ENCODE measurements around the gene MIS12.

MIS12 gene

GRCh38 chr17:5533486-5534315 is 47.3 kb downstream of the MIS12 start:
- Histone ChIP-seq H3K36me3 (ENCODE audit: control insufficient read depth, insufficient read depth, low read length) (no peaks in the 10 kb centered on the region), H3K27ac (ENCODE audit: insufficient read depth, low read depth, low read length, poor library complexity, severe bottlenecking) (no peak overlapping the region), H3K27me3 (ENCODE audit: control insufficient read depth, insufficient read depth, low read length, poor library complexity, severe bottlenecking) (no peaks in the 10 kb centered on the region), H3K9me3 (ENCODE audit: control insufficient read depth, low read length) (no peaks in the 10 kb centered on the region), H3K4me1 (ENCODE audit: control insufficient read depth, insufficient read depth, low read length) (no peaks in the 10 kb centered on the region), H3K4me3 (ENCODE audit: insufficient read depth, low read depth, low read length) (no peak overlapping the region)
- WGBS, 2 experiments, result 87 to 90% methylated on average over 18 of the region's 18 CpGs

GRCh38 chr17:5535436-5535835 is 49.1 kb downstream of the MIS12 start:
- Histone ChIP-seq H3K4me1 (ENCODE audit: control insufficient read depth, insufficient read depth, low read length) (no peaks in the 10 kb centered on the region), H3K4me3 (ENCODE audit: insufficient read depth, low read depth, low read length) (no peak overlapping the region), H3K36me3 (ENCODE audit: control insufficient read depth, insufficient read depth, low read length) (no peaks in the 10 kb centered on the region), H3K27me3 (ENCODE audit: control insufficient read depth, insufficient read depth, low read length, poor library complexity, severe bottlenecking) (no peaks in the 10 kb centered on the region), H3K27ac (ENCODE audit: insufficient read depth, low read depth, low read length, poor library complexity, severe bottlenecking) (no peak overlapping the region), H3K9me3 (ENCODE audit: control insufficient read depth, low read length) (no peaks in the 10 kb centered on the region)
- 94 to 97% methylated on average over 2 of the region's 2 CpGs for WGBS, 2 experiments

- Histone ChIP-seq H3K36me3 (ENCODE audit: control insufficient read depth, insufficient read depth, low read length) (no peaks in the 10 kb centered on the region), H3K9me3 (ENCODE audit: control insufficient read depth, low read length) (no peaks in the 10 kb centered on the region), H3K4me1 (ENCODE audit: control insufficient read depth, insufficient read depth, low read length) (no peaks in the 10 kb centered on the region), H3K4me3 (ENCODE audit: insufficient read depth, low read depth, low read length) (no peak overlapping the region), H3K27me3 (ENCODE audit: control insufficient read depth, insufficient read depth, low read length, poor library complexity, severe bottlenecking) (no peaks in the 10 kb centered on the region), H3K27ac (ENCODE audit: insufficient read depth, low read depth, low read length, poor library complexity, severe bottlenecking) (no peak overlapping the region)
- WGBS, 2 experiments, result 91 to 93% methylated on average over 11 of the region's 11 CpGs
These were observed 50.7 kb downstream of the MIS12 start for GRCh38 chr17:5536866-5537650.

GRCh38 chr17:5539286-5539685 is 52.9 kb downstream of the MIS12 start:
- H3K4me3 ChIP-seq (ENCODE audit: insufficient read depth, low read depth, low read length), result no peak overlapping the region
- no peaks in the 10 kb centered on the region for H3K9me3 ChIP-seq (ENCODE audit: control insufficient read depth, low read length)
- no peak overlapping the region for H3K27ac ChIP-seq (ENCODE audit: insufficient read depth, low read depth, low read length, poor library complexity, severe bottlenecking)
- 93 to 94% methylated on average over 8 of the region's 8 CpGs for WGBS, 2 experiments
- no peaks in the 10 kb centered on the region for H3K27me3 ChIP-seq (ENCODE audit: control insufficient read depth, insufficient read depth, low read length, poor library complexity, severe bottlenecking)
- no peaks in the 10 kb centered on the region for H3K4me1 ChIP-seq (ENCODE audit: control insufficient read depth, insufficient read depth, low read length)
- H3K36me3 ChIP-seq (ENCODE audit: control insufficient read depth, insufficient read depth, low read length), result no peaks in the 10 kb centered on the region

- Histone ChIP-seq H3K36me3 (ENCODE audit: control insufficient read depth, insufficient read depth, low read length) (no peaks in the 10 kb centered on the region), H3K4me3 (ENCODE audit: insufficient read depth, low read depth, low read length) (no peak overlapping the region), H3K9me3 (ENCODE audit: control insufficient read depth, low read length) (no peaks in the 10 kb centered on the region), H3K27ac (ENCODE audit: insufficient read depth, low read depth, low read length, poor library complexity, severe bottlenecking) (no peak overlapping the region), H3K4me1 (ENCODE audit: control insufficient read depth, insufficient read depth, low read length) (no peaks in the 10 kb centered on the region), H3K27me3 (ENCODE audit: control insufficient read depth, insufficient read depth, low read length, poor library complexity, severe bottlenecking) (no peaks in the 10 kb centered on the region)
- 93 to 95% methylated on average over 7 of the region's 7 CpGs for WGBS, 2 experiments
These were observed 54.0 kb downstream of the MIS12 start for GRCh38 chr17:5540321-5540720.
